ENCODE measurements around the gene TNIK.

DNA sequence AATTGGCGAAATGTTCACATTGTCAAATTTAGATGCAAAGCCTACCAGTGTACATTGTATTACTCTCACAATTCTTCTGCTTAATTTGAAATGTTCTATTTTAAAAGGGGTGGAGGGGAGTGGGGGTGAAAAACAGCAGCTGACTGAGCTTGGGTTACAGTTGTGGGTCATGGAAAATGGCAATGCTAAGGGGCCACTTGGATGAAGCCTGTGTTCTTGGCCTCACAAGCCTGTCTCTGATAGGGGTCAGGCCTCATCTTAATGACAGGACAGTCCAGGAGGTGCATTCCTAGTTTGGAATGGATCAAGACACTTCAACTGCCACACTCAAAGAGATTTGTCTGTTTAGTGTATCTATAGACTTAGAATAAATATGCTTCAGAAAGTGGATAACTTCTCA, 158.2 kb downstream of the TNIK start:
- TF ChIP-seq, protein P1, sequence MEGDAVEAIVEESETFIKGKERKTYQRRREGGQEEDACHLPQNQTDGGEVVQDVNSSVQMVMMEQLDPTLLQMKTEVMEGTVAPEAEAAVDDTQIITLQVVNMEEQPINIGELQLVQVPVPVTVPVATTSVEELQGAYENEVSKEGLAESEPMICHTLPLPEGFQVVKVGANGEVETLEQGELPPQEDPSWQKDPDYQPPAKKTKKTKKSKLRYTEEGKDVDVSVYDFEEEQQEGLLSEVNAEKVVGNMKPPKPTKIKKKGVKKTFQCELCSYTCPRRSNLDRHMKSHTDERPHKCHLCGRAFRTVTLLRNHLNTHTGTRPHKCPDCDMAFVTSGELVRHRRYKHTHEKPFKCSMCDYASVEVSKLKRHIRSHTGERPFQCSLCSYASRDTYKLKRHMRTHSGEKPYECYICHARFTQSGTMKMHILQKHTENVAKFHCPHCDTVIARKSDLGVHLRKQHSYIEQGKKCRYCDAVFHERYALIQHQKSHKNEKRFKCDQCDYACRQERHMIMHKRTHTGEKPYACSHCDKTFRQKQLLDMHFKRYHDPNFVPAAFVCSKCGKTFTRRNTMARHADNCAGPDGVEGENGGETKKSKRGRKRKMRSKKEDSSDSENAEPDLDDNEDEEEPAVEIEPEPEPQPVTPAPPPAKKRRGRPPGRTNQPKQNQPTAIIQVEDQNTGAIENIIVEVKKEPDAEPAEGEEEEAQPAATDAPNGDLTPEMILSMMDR (IDR thresholded peaks at IDR 0.05; ENCODE audit: low read depth, low read length), result no peak
- TF ChIP-seq EZH2phosphoT487 (IDR thresholded peaks at IDR 0.05; ENCODE audit: low read depth), result no peak
